Chondrocyte (in vitro differentiated cells): ENCODE data around the gene SYT17. TPM values are rescaled to one million over a fixed set of nuclear protein-coding genes. Genes with fewer than 3 reads are reported as not detected.

Experiments used
- DNase-seq: peaks from one replicate; pipeline ENCODE4 v3.0.0; 2021; ENCODE audit warnings: mixed read lengths, low spot score
- H3K27ac Mint-ChIP-seq: one replicate; pipeline ENCODE4 v1.8.0; 2021; ENCODE audit warnings: mild to moderate bottlenecking, moderate library complexity, mixed read lengths; ENCODE audit not compliant: unreplicated experiment
- H3K27me3 Mint-ChIP-seq: 2 replicates; pipeline ENCODE4 v1.8.0; 2021; ENCODE audit warnings: low read depth, mixed read lengths
- H3K36me3 Mint-ChIP-seq: 2 replicates; pipeline ENCODE4 v1.8.0; 2021; ENCODE audit warnings: low read depth, mixed read lengths
- H3K4me1 Mint-ChIP-seq: 2 replicates; pipeline ENCODE4 v1.8.0; 2021; ENCODE audit warnings: low read depth, mild to moderate bottlenecking, mixed read lengths
- H3K4me3 Mint-ChIP-seq: one replicate; pipeline ENCODE4 v1.8.0; 2021; ENCODE audit warnings: mild to moderate bottlenecking, moderate library complexity, mixed read lengths; ENCODE audit not compliant: unreplicated experiment
- H3K9me3 Mint-ChIP-seq: 2 replicates; pipeline ENCODE4 v1.8.0; 2021; ENCODE audit warnings: low read depth, mixed read lengths
- CTCF ChIP-seq: fragments of 200-600 bp; sonication (generic); IDR thresholded peaks from 2 replicates; pipeline ENCODE4 v1.5.0; 2021; ENCODE audit warnings: antibody characterized with exemption, mild to moderate bottlenecking, moderate library complexity
- total RNA-seq: library from RNA; stranded (reverse); gene quantifications from 3 replicates; pipeline ENCODE4 v1.2.1, GENCODE V29; 2021

SYT17 gene
- total RNA-seq, 1 donor from 2014 or later: 0.97 TPM

DNA sequence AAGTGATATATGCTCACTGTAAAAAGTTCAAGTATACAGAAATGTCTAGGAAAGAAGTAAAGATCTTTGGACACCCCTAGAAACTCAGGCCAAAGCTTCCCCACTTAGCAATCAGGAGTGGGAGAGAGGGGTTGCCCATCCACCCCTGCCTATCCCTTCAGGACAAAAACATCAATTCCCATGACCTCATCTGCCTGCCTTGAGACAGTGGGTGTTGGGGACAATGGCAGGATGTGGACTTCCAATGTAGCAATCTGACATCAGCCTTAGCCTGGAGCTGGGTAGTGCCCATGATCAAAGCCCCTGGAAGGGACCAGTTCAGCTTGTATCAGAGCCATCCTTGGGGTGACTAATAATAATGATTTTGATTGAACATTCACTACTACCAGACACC, 36.2 kb upstream of the SYT17 start:
- no peak for TF ChIP-seq CTCF
- H3K27ac Mint-ChIP-seq: no peak overlapping the region
- H3K9me3 Mint-ChIP-seq: no peaks in the 10 kb centered on the region
- peaks cover 43% of the 10 kb centered on the region for H3K4me1 Mint-ChIP-seq
- H3K36me3 Mint-ChIP-seq: no peaks in the 10 kb centered on the region
- no peak for DNase-seq
- H3K27me3 Mint-ChIP-seq: no peaks in the 10 kb centered on the region
- H3K4me3 Mint-ChIP-seq: no peak overlapping the region

DNA sequence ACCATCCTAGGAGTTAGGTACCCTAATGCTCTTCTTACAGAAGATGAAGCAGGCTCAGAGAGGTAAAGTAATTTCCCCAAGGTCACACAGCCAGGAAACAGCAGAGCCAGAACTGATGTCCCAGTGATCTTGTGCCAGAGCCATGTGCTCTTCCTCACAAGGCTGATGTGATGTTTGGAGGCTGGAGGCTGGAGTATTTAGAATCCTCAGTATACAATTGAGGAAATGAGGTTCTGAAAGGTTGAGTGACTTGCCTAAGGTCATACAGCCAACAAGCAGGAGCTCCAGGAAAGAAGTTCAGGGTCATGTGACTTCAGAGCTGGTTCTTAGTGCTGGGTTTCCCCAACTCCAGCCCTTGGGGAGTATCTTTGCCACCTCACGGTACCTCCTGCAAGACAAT, 35.8 kb upstream of the SYT17 start:
- no peaks in the 10 kb centered on the region for H3K36me3 Mint-ChIP-seq
- H3K4me1 Mint-ChIP-seq: peaks cover 47% of the 10 kb centered on the region
- H3K9me3 Mint-ChIP-seq: no peaks in the 10 kb centered on the region
- no peaks in the 10 kb centered on the region for H3K27me3 Mint-ChIP-seq
- no peak for DNase-seq
- H3K4me3 Mint-ChIP-seq: no peak overlapping the region
- TF ChIP-seq CTCF: no peak
- H3K27ac Mint-ChIP-seq: no peak overlapping the region

DNA sequence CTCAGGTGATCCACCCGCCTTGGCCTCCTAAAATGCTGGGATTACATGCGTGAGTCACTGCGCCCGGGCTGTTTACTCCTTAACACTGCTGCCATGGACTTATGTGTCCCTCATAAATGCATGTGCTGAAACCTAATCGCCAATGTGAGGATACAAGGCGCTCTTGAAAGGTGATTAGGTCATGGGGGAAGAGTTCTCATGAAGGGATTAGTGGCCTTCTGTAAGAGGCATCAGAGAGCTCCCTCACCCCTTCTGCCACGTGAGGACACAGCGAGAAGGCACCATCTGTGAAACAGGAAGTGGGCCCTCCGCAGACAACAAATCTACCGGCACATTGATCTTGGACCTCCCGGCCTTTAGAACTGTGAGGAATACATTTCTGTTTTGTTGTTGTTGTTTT, 35.1 kb upstream of the SYT17 start:
- no peaks in the 10 kb centered on the region for H3K36me3 Mint-ChIP-seq
- no peaks in the 10 kb centered on the region for H3K9me3 Mint-ChIP-seq
- no peaks in the 10 kb centered on the region for H3K27me3 Mint-ChIP-seq
- no peak for TF ChIP-seq CTCF
- H3K27ac Mint-ChIP-seq: no peak overlapping the region
- peaks cover 54% of the 10 kb centered on the region for H3K4me1 Mint-ChIP-seq
- no peak for DNase-seq
- H3K4me3 Mint-ChIP-seq: no peak overlapping the region

DNA sequence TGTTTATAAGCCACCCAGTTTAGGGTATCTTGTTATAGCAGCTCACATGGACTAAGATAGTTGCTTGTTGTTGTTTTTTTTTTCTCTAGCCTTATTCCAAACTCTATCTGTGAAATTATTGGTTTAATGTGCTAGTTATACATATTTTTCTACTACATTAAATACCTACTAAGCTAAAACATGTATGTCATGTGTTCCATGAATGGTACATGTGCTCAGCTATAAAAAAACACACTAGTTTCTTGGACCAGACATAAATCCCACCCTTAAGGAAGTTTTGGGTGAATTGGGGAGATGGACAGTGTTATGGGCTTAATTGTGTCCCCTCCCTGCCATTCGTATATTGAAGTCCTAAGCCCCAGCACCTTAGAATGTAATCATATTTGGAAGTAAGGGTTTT, 34.4 kb upstream of the SYT17 start:
- H3K27ac Mint-ChIP-seq: no peak overlapping the region
- TF ChIP-seq CTCF: no peak
- H3K27me3 Mint-ChIP-seq: no peaks in the 10 kb centered on the region
- H3K36me3 Mint-ChIP-seq: no peaks in the 10 kb centered on the region
- no peaks in the 10 kb centered on the region for H3K9me3 Mint-ChIP-seq
- no peak for DNase-seq
- peaks cover 61% of the 10 kb centered on the region for H3K4me1 Mint-ChIP-seq
- H3K4me3 Mint-ChIP-seq: no peak overlapping the region

- no peak for DNase-seq
- no peak overlapping the region for H3K27ac Mint-ChIP-seq
- H3K4me1 Mint-ChIP-seq: peaks cover 61% of the 10 kb centered on the region
- H3K36me3 Mint-ChIP-seq: no peaks in the 10 kb centered on the region
- H3K9me3 Mint-ChIP-seq: no peaks in the 10 kb centered on the region
- no peak for TF ChIP-seq CTCF
- H3K4me3 Mint-ChIP-seq: no peak overlapping the region
- H3K27me3 Mint-ChIP-seq: no peaks in the 10 kb centered on the region
Measured at GRCh38 chr16:19135201-19135842, 32.7 kb upstream of the SYT17 start.
